ENCODE measurements around the gene STIM2.
"Not testable (repeated sequence)": the region's sequence is repeated elsewhere in the genome, so short reads cannot be mapped to it uniquely, and the experiment has no call there.

Gene STIM2

GRCh38 chr4:26893491-26893890, 32.9 kb downstream of the STIM2 start:
- H4K91ac ChIP-seq (ENCODE audit: low read depth, low read length), result no peak overlapping the region
- DNase-seq, result no peak

GRCh38 chr4:26894881-26895280, 34.2 kb downstream of the STIM2 start:
- H3K14ac ChIP-seq (ENCODE audit: low read length); H3K18ac ChIP-seq (ENCODE audit: low read length); H3K4ac ChIP-seq (ENCODE audit: low read depth, low read length); H4K8ac ChIP-seq (ENCODE audit: low read depth, low read length); H3K4me3 ChIP-seq (ENCODE audit: low read depth, low read length); H3K23ac ChIP-seq (ENCODE audit: low read length); H2AK5ac ChIP-seq (ENCODE audit: low read length); H3K79me2 ChIP-seq (ENCODE audit: control insufficient read depth, insufficient read depth, low read length, poor library complexity); H3K9ac ChIP-seq (ENCODE audit: low read length); H3K79me1 ChIP-seq (ENCODE audit: low read length); H4K91ac ChIP-seq (ENCODE audit: low read depth, low read length); H3K36me3 ChIP-seq (ENCODE audit: control insufficient read depth in 1 of 2, insufficient read depth in 2 of 2, low read length in 2 of 2); H3K9me3 ChIP-seq (ENCODE audit: insufficient read depth, low read depth, low read length); H3K27me3 ChIP-seq (ENCODE audit: insufficient read depth, low read length); H2BK5ac ChIP-seq (ENCODE audit: low read depth, low read length, poor library complexity); H2BK120ac ChIP-seq (ENCODE audit: insufficient read depth, low read length, poor library complexity); H3K27ac ChIP-seq (ENCODE audit: low read depth, low read length); H4K12ac ChIP-seq (ENCODE audit: low read depth, low read length); H3K4me1 ChIP-seq (ENCODE audit: control insufficient read depth in 1 of 2, insufficient read depth in 2 of 2, low read length in 2 of 2); H2AFZ ChIP-seq (ENCODE audit: insufficient read depth, low read length, poor library complexity); H3K4me2 ChIP-seq (ENCODE audit: low read length); H2BK12ac ChIP-seq (ENCODE audit: low read length): not testable (repeated sequence)
- no CpG with 5 or more reads among the region's 7 CpGs for WGBS (ENCODE audit: extremely low coverage, insufficient coverage, insufficient read length)
- peak; percentile 12 to 45 for DNase-seq

More at GRCh38 chr4:26893491-26893890, 32.9 kb downstream of the STIM2 start:
- Histone ChIP-seq H2AK5ac (ENCODE audit: low read length) (no peak overlapping the region), H3K9ac (ENCODE audit: low read length) (no peak overlapping the region), H3K27ac (ENCODE audit: low read depth, low read length) (no peak overlapping the region), H3K79me2 (ENCODE audit: control insufficient read depth, insufficient read depth, low read length, poor library complexity) (no peaks in the 10 kb centered on the region), H4K8ac (ENCODE audit: low read depth, low read length) (no peak overlapping the region), H3K27me3 (ENCODE audit: insufficient read depth, low read length) (no peaks in the 10 kb centered on the region), H3K4me2 (ENCODE audit: low read length) (no peak overlapping the region), H2BK12ac (ENCODE audit: low read length) (no peak overlapping the region), H3K4me3 (ENCODE audit: low read depth, low read length) (no peak overlapping the region), H2BK5ac (ENCODE audit: low read depth, low read length, poor library complexity) (no peak overlapping the region), H2AFZ (ENCODE audit: insufficient read depth, low read length, poor library complexity) (no peak overlapping the region), H3K36me3 (ENCODE audit: control insufficient read depth in 1 of 2, insufficient read depth in 2 of 2, low read length in 2 of 2) (no peaks in the 10 kb centered on the region), H3K23ac (ENCODE audit: low read length) (no peak overlapping the region), H3K9me3 (ENCODE audit: insufficient read depth, low read depth, low read length) (no peaks in the 10 kb centered on the region), H3K79me1 (ENCODE audit: low read length) (no peaks in the 10 kb centered on the region), H2BK120ac (ENCODE audit: insufficient read depth, low read length, poor library complexity) (no peak overlapping the region), H3K4me1 (ENCODE audit: control insufficient read depth in 1 of 2, insufficient read depth in 2 of 2, low read length in 2 of 2) (no peaks in the 10 kb centered on the region), H3K14ac (ENCODE audit: low read length) (no peak overlapping the region), H3K4ac (ENCODE audit: low read depth, low read length) (no peak overlapping the region), H4K12ac (ENCODE audit: low read depth, low read length) (no peak overlapping the region), H3K18ac (ENCODE audit: low read length) (no peak overlapping the region)
- no CpG with 5 or more reads among the region's 2 CpGs for WGBS (ENCODE audit: extremely low coverage, insufficient coverage, insufficient read length)

GRCh38 chr4:26896636-26897035, 36.0 kb downstream of the STIM2 start:
- Histone ChIP-seq H4K91ac (ENCODE audit: low read depth, low read length) (no peak overlapping the region), H3K23ac (ENCODE audit: low read length) (no peak overlapping the region), H3K9me3 (ENCODE audit: insufficient read depth, low read depth, low read length) (no peaks in the 10 kb centered on the region), H2AFZ (ENCODE audit: insufficient read depth, low read length, poor library complexity) (no peak overlapping the region), H3K14ac (ENCODE audit: low read length) (no peak overlapping the region), H4K8ac (ENCODE audit: low read depth, low read length) (no peak overlapping the region), H2BK120ac (ENCODE audit: insufficient read depth, low read length, poor library complexity) (no peak overlapping the region), H4K12ac (ENCODE audit: low read depth, low read length) (no peak overlapping the region), H2BK12ac (ENCODE audit: low read length) (no peak overlapping the region), H3K4me3 (ENCODE audit: low read depth, low read length) (no peak overlapping the region), H3K9ac (ENCODE audit: low read length) (no peak overlapping the region), H2AK5ac (ENCODE audit: low read length) (no peak overlapping the region), H3K27me3 (ENCODE audit: insufficient read depth, low read length) (no peaks in the 10 kb centered on the region), H3K79me1 (ENCODE audit: low read length) (no peaks in the 10 kb centered on the region), H3K18ac (ENCODE audit: low read length) (no peak overlapping the region), H3K27ac (ENCODE audit: low read depth, low read length) (no peak overlapping the region), H3K36me3 (ENCODE audit: control insufficient read depth in 1 of 2, insufficient read depth in 2 of 2, low read length in 2 of 2) (no peaks in the 10 kb centered on the region), H2BK5ac (ENCODE audit: low read depth, low read length, poor library complexity) (no peak overlapping the region), H3K4ac (ENCODE audit: low read depth, low read length) (no peak overlapping the region), H3K79me2 (ENCODE audit: control insufficient read depth, insufficient read depth, low read length, poor library complexity) (no peaks in the 10 kb centered on the region), H3K4me1 (ENCODE audit: control insufficient read depth in 1 of 2, insufficient read depth in 2 of 2, low read length in 2 of 2) (peaks cover 0 to 2% of the 10 kb centered on the region in 2 experiments), H3K4me2 (ENCODE audit: low read length) (no peak overlapping the region)
- peak in 1 of 2 donors; percentile 34 for DNase-seq
- WGBS (ENCODE audit: extremely low coverage, insufficient coverage, insufficient read length), result no CpG with 5 or more reads among the region's 2 CpGs

GRCh38 chr4:26899991-26900390, 39.4 kb downstream of the STIM2 start:
- H2BK5ac ChIP-seq (ENCODE audit: low read depth, low read length, poor library complexity), result no peak overlapping the region
- H3K9ac ChIP-seq (ENCODE audit: low read length), result no peak overlapping the region
- no peak overlapping the region for H3K4me3 ChIP-seq (ENCODE audit: low read depth, low read length)
- WGBS (ENCODE audit: extremely low coverage, insufficient coverage, insufficient read length), result no CpG with 5 or more reads among the region's 3 CpGs
- H3K79me2 ChIP-seq (ENCODE audit: control insufficient read depth, insufficient read depth, low read length, poor library complexity), result no peaks in the 10 kb centered on the region
- no peak overlapping the region for H3K14ac ChIP-seq (ENCODE audit: low read length)
- no peak overlapping the region for H4K8ac ChIP-seq (ENCODE audit: low read depth, low read length)
- H3K4me1 ChIP-seq (ENCODE audit: control insufficient read depth in 1 of 2, insufficient read depth in 2 of 2, low read length in 2 of 2), result peaks cover 0 to 2% of the 10 kb centered on the region in 2 experiments
- H2BK120ac ChIP-seq (ENCODE audit: insufficient read depth, low read length, poor library complexity), result no peak overlapping the region
- H3K4ac ChIP-seq (ENCODE audit: low read depth, low read length), result no peak overlapping the region
- H3K27ac ChIP-seq (ENCODE audit: low read depth, low read length), result no peak overlapping the region
- H4K12ac ChIP-seq (ENCODE audit: low read depth, low read length), result no peak overlapping the region
- H2BK12ac ChIP-seq (ENCODE audit: low read length), result no peak overlapping the region
- no peak overlapping the region for H4K91ac ChIP-seq (ENCODE audit: low read depth, low read length)
- no peaks in the 10 kb centered on the region for H3K27me3 ChIP-seq (ENCODE audit: insufficient read depth, low read length)
- no peaks in the 10 kb centered on the region for H3K9me3 ChIP-seq (ENCODE audit: insufficient read depth, low read depth, low read length)
- H3K18ac ChIP-seq (ENCODE audit: low read length), result no peak overlapping the region
- no peak overlapping the region for H2AK5ac ChIP-seq (ENCODE audit: low read length)
- no peak overlapping the region for H3K23ac ChIP-seq (ENCODE audit: low read length)
- H3K4me2 ChIP-seq (ENCODE audit: low read length), result no peak overlapping the region
- no peak overlapping the region for H2AFZ ChIP-seq (ENCODE audit: insufficient read depth, low read length, poor library complexity)
- no peaks in the 10 kb centered on the region for H3K36me3 ChIP-seq (ENCODE audit: control insufficient read depth in 1 of 2, insufficient read depth in 2 of 2, low read length in 2 of 2)
- no peaks in the 10 kb centered on the region for H3K79me1 ChIP-seq (ENCODE audit: low read length)
- DNase-seq, result no peak
